GM12878 (cell line): ENCODE results near the gene CD248. TPM values are rescaled to one million over a fixed set of nuclear protein-coding genes. Genes with fewer than 3 reads are reported as not detected.

ENCODE experiments used
- BHLHE40 ChIP-seq, 2 experiments: fragments of 450-650 bp in 1 of 2; IDR thresholded peaks; 2 replicates each; pipeline ENCODE4 v1.6.1; 2011 to 2017; ENCODE audit warnings: low read depth in 2 of 2, borderline replicate concordance in 1 of 2, improper control_type of control experiment in 1 of 2, low read length in 1 of 2, mild to moderate bottlenecking in 1 of 2
- CEBPZ ChIP-seq: fragments of 150-350 bp; IDR thresholded peaks from 2 replicates; pipeline ENCODE4 v1.6.1; 2016; ENCODE audit warnings: low read depth, low read length
- CUX1 ChIP-seq: IDR thresholded peaks from 2 replicates; pipeline ENCODE4 v1.6.1; 2012; ENCODE audit warnings: improper control_type of control experiment, low read depth, low read length; ENCODE audit not compliant: insufficient replicate concordance
- EP300 ChIP-seq, 2 experiments: fragments of 150-350 bp in 1 of 2; IDR thresholded peaks; 2 replicates each; pipeline ENCODE4 v1.6.1; 2011 to 2012; ENCODE audit warnings: low read depth in 2 of 2, low read length in 2 of 2, borderline replicate concordance in 1 of 2, improper control_type of control experiment in 1 of 2, inconsistent platforms in 1 of 2; ENCODE audit not compliant: control insufficient read depth in 1 of 2
- GABPA ChIP-seq: IDR thresholded peaks from 2 replicates; pipeline ENCODE4 v1.6.1; 2014; ENCODE audit warnings: antibody characterized with exemption, low read depth, mild to moderate bottlenecking, inconsistent platforms
- GATAD2B ChIP-seq: fragments of 450-650 bp; conservative IDR thresholded peaks from 2 replicates; pipeline ENCODE4 v1.6.1; 2017; ENCODE audit warnings: low read depth, mild to moderate bottlenecking, moderate library complexity
- IRF3 ChIP-seq: fragments of 450-650 bp; IDR thresholded peaks from 2 replicates; pipeline ENCODE4 v1.6.1; 2014; ENCODE audit warnings: mild to moderate bottlenecking
- KDM1A ChIP-seq: fragments of 200-600 bp; sonication (generic); IDR thresholded peaks from 2 replicates; pipeline ENCODE4 v1.6.1; 2016; ENCODE audit warnings: borderline replicate concordance
- LARP7 ChIP-seq: fragments of 450-650 bp; IDR thresholded peaks from 2 replicates; pipeline ENCODE4 v1.6.1; 2017; ENCODE audit warnings: mild to moderate bottlenecking
- MEF2A ChIP-seq: IDR thresholded peaks from 2 replicates; pipeline ENCODE4 v1.6.1; 2011; ENCODE audit warnings: low read depth, mild to moderate bottlenecking, low read length, moderate library complexity; ENCODE audit not compliant: insufficient read depth
- TCF7 ChIP-seq: IDR thresholded peaks from 2 replicates; pipeline ENCODE4 v1.6.1; 2014; ENCODE audit warnings: antibody characterized with exemption, borderline replicate concordance
- ZSCAN29 ChIP-seq: fragments of 450-650 bp; IDR thresholded peaks from 2 replicates; pipeline ENCODE4 v1.6.1; 2017; ENCODE audit warnings: mild to moderate bottlenecking, moderate library complexity
- polyA plus RNA-seq, 11 experiments: library from polyadenylated mRNA; depleted of rRNA in 4 of 11; unstranded in 6 of 11; stranded (reverse) in 5 of 11; fragments of >200 nt; fragmentation: Nextera tagmentation in 4 of 11; fragmentation: Illumina TruSeq in 1 of 11; extraction: Ambion mirVana in 4 of 11; extraction: Trizol in 1 of 11; gene quantifications; 1 replicate in 1 of 11; 2 replicates in 10 of 11; pipeline versions ENCODE4 v1.2.1 to v1.2.3, GENCODE V29; 2011 to 2016; ENCODE audit warnings: inconsistent platforms in 2 of 11, missing spikeins in 2 of 11, low read depth in 1 of 11
- total RNA-seq, 4 experiments: library from RNA; depleted of rRNA in 3 of 4; stranded (reverse); fragments of >200 nt in 3 of 4; fragmentation: Illumina TruSeq in 1 of 4; extraction: Trizol in 1 of 4; gene quantifications; 2 replicates each; pipeline versions ENCODE4 v1.2.1 to v1.2.3, GENCODE V29; 2013 to 2021

The CD248 gene
- total and polyA plus RNA-seq, 10 of the 15 experiments (the other 5 are each of a cell fraction or from before 2014, with no cell fraction given), result 0.10 to 0.21 (median 0.20) TPM; not detected in 7

GRCh38 chr11:66277471-66278362 lies 39.1 kb downstream of the CD248 start, which contains the start of gene CNIH2 (continued):
- no peak for TF ChIP-seq KDM1A
- no peak for TF ChIP-seq TCF7
- no peak for TF ChIP-seq CEBPZ
- no peak for TF ChIP-seq CUX1
- TF ChIP-seq LARP7, result peak; percentile 50; the same call in 1 of the 2 replicates
- TF ChIP-seq EP300 (IDR thresholded peaks at IDR 0.05; ENCODE audit: borderline replicate concordance in 1 of 2, control insufficient read depth in 1 of 2, low read depth in 2 of 2, low read length in 2 of 2), result no peak
- no peak for TF ChIP-seq MEF2A
- no peak for TF ChIP-seq GABPA
- TF ChIP-seq ZSCAN29, result peak; percentile 96
- TF ChIP-seq GATAD2B, result no peak
- TF ChIP-seq IRF3, result no peak
- TF ChIP-seq BHLHE40 (IDR thresholded peaks at IDR 0.05; ENCODE audit: borderline replicate concordance in 1 of 2, low read depth in 2 of 2, low read length in 1 of 2), result no peak
